ENCODE data around the gene LIPN. TPM values are rescaled to one million over a fixed set of nuclear protein-coding genes. Genes with fewer than 3 reads are reported as not detected.
A peak's percentile ranks its signal among the peaks of the same experiment; 100 is the strongest.

Gene LIPN, protein sequence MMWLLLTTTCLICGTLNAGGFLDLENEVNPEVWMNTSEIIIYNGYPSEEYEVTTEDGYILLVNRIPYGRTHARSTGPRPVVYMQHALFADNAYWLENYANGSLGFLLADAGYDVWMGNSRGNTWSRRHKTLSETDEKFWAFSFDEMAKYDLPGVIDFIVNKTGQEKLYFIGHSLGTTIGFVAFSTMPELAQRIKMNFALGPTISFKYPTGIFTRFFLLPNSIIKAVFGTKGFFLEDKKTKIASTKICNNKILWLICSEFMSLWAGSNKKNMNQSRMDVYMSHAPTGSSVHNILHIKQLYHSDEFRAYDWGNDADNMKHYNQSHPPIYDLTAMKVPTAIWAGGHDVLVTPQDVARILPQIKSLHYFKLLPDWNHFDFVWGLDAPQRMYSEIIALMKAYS
- total RNA-seq (0.44 TPM), polyA plus RNA-seq (under 1 TPM; 0.39 to 0.67 (median 0.50) TPM)

- Mint-ChIP-seq H3K4me3 (peak within 1 kb of the TSS in 3 of 4 donors; percentile 37 to 68 (median 49)), H3K36me3 (peaks cover 7% of the 10 kb centered on the region), H3K27me3 (peaks cover 11% of the 10 kb centered on the region), H3K4me1 (peaks cover 6 to 17% (median 7%) of the 10 kb centered on the region in 4 donors), H3K27ac (peak within 1 kb of the TSS; percentile 2 to 48 (median 42)), H3K9me3 (peaks cover 0 to 3% (median 0%) of the 10 kb centered on the region in 7 donors)
- H3K27me3 ChIP-seq (ENCODE audit: control insufficient read depth, insufficient read depth, low read length), result no peaks in the 10 kb centered on the region
- H3K4me1 ChIP-seq (ENCODE audit: control insufficient read depth, insufficient read depth, low read length, poor library complexity, severe bottlenecking), result no peaks in the 10 kb centered on the region
- H3K27ac ChIP-seq (ENCODE audit: insufficient read depth, low read length, poor library complexity, severe bottlenecking), result no peak within 1 kb of the TSS
- H3K4me3 ChIP-seq (ENCODE audit: low read depth, low read length), result peak within 1 kb of the TSS; percentile 21
- no peaks in the 10 kb centered on the region for H3K36me3 ChIP-seq (ENCODE audit: control insufficient read depth, insufficient read depth, low read length)
- ATAC-seq (ENCODE audit: low read depth in 2 of 2) (peak; percentile 70 to 79), DNase-seq (peak in 2 of 3 donors; percentile 6 to 80)
- no peaks in the 10 kb centered on the region for H3K9me3 ChIP-seq (ENCODE audit: control insufficient read depth in 2 of 2, low read length in 2 of 2)
These were observed at the start of gene LIPN for GRCh38 chr10:88759366-88760101. Gene LIPN (plus strand): TSS chr10:88760020. CDS start chr10:88761406, 1,386 bp downstream.

DNA sequence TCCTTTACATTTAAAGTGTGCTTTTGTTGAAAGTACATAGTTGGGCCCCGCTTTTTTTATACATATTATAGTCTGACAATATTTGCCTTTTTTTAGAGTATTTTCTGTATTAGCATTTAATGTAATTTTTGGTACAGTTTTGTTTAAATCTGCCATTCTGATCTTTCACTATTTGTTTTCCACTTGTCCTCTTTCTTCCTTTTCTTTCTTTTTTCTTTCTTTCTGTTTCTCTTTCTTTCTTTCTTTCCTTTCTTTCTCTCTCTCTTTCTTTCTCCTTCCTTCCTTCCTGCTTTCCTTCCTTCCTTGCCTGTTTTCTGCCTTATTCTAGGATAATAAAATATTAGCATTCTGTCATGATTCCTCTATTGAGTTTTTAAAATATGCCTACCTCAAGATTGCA, 44.3 kb upstream of the LIPN start:
- Histone ChIP-seq H3K27me3 (ENCODE audit: control insufficient read depth, insufficient read depth, low read length) (peaks cover 7% of the 10 kb centered on the region), H3K4me3 (ENCODE audit: low read depth, low read length) (no peak overlapping the region), H3K4me1 (ENCODE audit: control insufficient read depth, insufficient read depth, low read length, poor library complexity, severe bottlenecking) (no peaks in the 10 kb centered on the region), H3K36me3 (ENCODE audit: control insufficient read depth, insufficient read depth, low read length) (no peaks in the 10 kb centered on the region), H3K27ac (ENCODE audit: insufficient read depth, low read length, poor library complexity, severe bottlenecking) (no peak overlapping the region), H3K9me3 (ENCODE audit: control insufficient read depth in 2 of 2, low read length in 2 of 2) (no peaks in the 10 kb centered on the region)
- Mint-ChIP-seq H3K27ac (no peak overlapping the region), H3K4me1 (no peaks in the 10 kb centered on the region), H3K9me3 (peaks cover 0 to 2% (median 0%) of the 10 kb centered on the region in 7 donors), H3K4me3 (no peak overlapping the region), H3K36me3 (no peaks in the 10 kb centered on the region), H3K27me3 (peaks cover 37% of the 10 kb centered on the region)
- no peak for ATAC-seq (ENCODE audit: low read depth in 2 of 2)
- DNase-seq, result no peak

DNA sequence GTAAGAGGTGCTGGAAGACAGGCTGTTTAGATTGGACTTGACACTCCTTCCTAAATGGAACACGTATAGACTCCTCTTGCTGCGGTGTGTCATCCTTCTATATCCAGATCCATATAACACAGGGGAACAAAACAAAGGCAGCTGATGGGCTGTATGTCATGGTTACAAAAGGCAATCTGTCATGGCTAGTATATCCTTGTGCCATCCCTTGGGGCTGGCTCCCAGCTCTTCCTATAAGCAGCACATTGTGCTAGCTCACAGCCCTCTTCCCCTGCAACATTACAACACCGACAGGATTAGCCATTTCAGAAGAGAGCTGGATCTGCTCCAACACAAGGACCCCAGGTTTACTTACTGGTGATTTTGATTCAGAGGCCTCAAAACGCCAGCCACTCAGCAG, 38.4 kb upstream of the LIPN start:
- H3K4me1 ChIP-seq (ENCODE audit: control insufficient read depth, insufficient read depth, low read length, poor library complexity, severe bottlenecking), result no peaks in the 10 kb centered on the region
- no peak for DNase-seq
- Mint-ChIP-seq H3K9me3 (peaks cover 0 to 2% (median 0%) of the 10 kb centered on the region in 7 donors), H3K27ac (no peak overlapping the region), H3K4me3 (no peak overlapping the region), H3K36me3 (no peaks in the 10 kb centered on the region), H3K4me1 (peaks cover 0 to 2% (median 0%) of the 10 kb centered on the region in 4 donors), H3K27me3 (peaks cover 29% of the 10 kb centered on the region)
- H3K27ac ChIP-seq (ENCODE audit: insufficient read depth, low read length, poor library complexity, severe bottlenecking), result no peak overlapping the region
- H3K36me3 ChIP-seq (ENCODE audit: control insufficient read depth, insufficient read depth, low read length), result no peaks in the 10 kb centered on the region
- ATAC-seq (ENCODE audit: low read depth in 2 of 2), result no peak
- no peaks in the 10 kb centered on the region for H3K9me3 ChIP-seq (ENCODE audit: control insufficient read depth in 2 of 2, low read length in 2 of 2)
- H3K27me3 ChIP-seq (ENCODE audit: control insufficient read depth, insufficient read depth, low read length), result peaks cover 13% of the 10 kb centered on the region
- no peak overlapping the region for H3K4me3 ChIP-seq (ENCODE audit: low read depth, low read length)

GRCh38 chr10:88725798-88726197, 34.0 kb upstream of the LIPN start:
- H3K9me3 Mint-ChIP-seq, result peaks cover 0 to 2% (median 0%) of the 10 kb centered on the region in 7 donors
- peaks cover 0 to 2% (median 0%) of the 10 kb centered on the region in 4 donors for H3K4me1 Mint-ChIP-seq
- H3K9me3 ChIP-seq (ENCODE audit: control insufficient read depth in 2 of 2, low read length in 2 of 2), result no peaks in the 10 kb centered on the region
- H3K27ac Mint-ChIP-seq, result peak overlapping the region in 1 of 3 donors; percentile 29
- H3K4me3 Mint-ChIP-seq, result no peak overlapping the region
- no peaks in the 10 kb centered on the region for H3K36me3 ChIP-seq (ENCODE audit: control insufficient read depth, insufficient read depth, low read length)
- peaks cover 9% of the 10 kb centered on the region for H3K27me3 ChIP-seq (ENCODE audit: control insufficient read depth, insufficient read depth, low read length)
- no peaks in the 10 kb centered on the region for H3K4me1 ChIP-seq (ENCODE audit: control insufficient read depth, insufficient read depth, low read length, poor library complexity, severe bottlenecking)
- no peak overlapping the region for H3K27ac ChIP-seq (ENCODE audit: insufficient read depth, low read length, poor library complexity, severe bottlenecking)
- ATAC-seq (ENCODE audit: low read depth in 2 of 2) (no peak), DNase-seq (peak in 1 of 3 donors; percentile 15)
- H3K36me3 Mint-ChIP-seq, result no peaks in the 10 kb centered on the region
- peaks cover 18% of the 10 kb centered on the region for H3K27me3 Mint-ChIP-seq
- no peak overlapping the region for H3K4me3 ChIP-seq (ENCODE audit: low read depth, low read length)

GRCh38 chr10:88728107-88728763, 31.6 kb upstream of the LIPN start:
- Histone ChIP-seq H3K4me1 (ENCODE audit: control insufficient read depth, insufficient read depth, low read length, poor library complexity, severe bottlenecking) (no peaks in the 10 kb centered on the region), H3K36me3 (ENCODE audit: control insufficient read depth, insufficient read depth, low read length) (no peaks in the 10 kb centered on the region), H3K9me3 (ENCODE audit: control insufficient read depth in 2 of 2, low read length in 2 of 2) (no peaks in the 10 kb centered on the region), H3K4me3 (ENCODE audit: low read depth, low read length) (no peak overlapping the region), H3K27ac (ENCODE audit: insufficient read depth, low read length, poor library complexity, severe bottlenecking) (no peak overlapping the region), H3K27me3 (ENCODE audit: control insufficient read depth, insufficient read depth, low read length) (peaks cover 9% of the 10 kb centered on the region)
- Mint-ChIP-seq H3K27me3 (peaks cover 13% of the 10 kb centered on the region), H3K36me3 (no peaks in the 10 kb centered on the region), H3K9me3 (peaks cover 0 to 2% (median 0%) of the 10 kb centered on the region in 7 donors), H3K4me1 (peaks cover 0 to 4% (median 0%) of the 10 kb centered on the region in 4 donors), H3K4me3 (no peak overlapping the region), H3K27ac (no peak overlapping the region)
- no peak for ATAC-seq (ENCODE audit: low read depth in 2 of 2)
- DNase-seq, result peak in 1 of 3 donors; percentile 41

GRCh38 chr10:88730864-88731263, 29.0 kb upstream of the LIPN start:
- Mint-ChIP-seq H3K27me3 (peaks cover 20% of the 10 kb centered on the region), H3K4me3 (no peak overlapping the region)

DNA sequence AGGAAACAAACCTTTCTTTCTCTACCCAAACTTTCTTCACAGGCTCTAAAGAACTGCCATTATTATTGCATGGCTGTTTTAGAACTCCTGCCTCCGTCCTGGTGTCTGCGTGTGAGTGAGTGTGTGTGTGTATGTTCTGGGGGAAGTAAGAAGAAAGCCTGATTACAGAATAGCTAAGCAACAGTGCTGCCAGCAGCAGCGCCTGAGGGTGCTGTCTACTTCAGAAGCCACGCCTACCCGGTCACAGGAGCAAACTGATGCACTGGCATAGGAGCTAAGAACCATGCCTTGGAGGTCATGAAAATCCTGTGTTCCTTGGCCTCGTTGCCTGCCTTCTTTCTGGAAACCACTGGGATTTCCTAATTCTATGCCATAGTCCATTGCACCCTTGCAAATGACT, 28.5 kb upstream of the LIPN start:
- no peaks in the 10 kb centered on the region for H3K27me3 ChIP-seq (ENCODE audit: control insufficient read depth, insufficient read depth, low read length)
- no peaks in the 10 kb centered on the region for H3K4me1 ChIP-seq (ENCODE audit: control insufficient read depth, insufficient read depth, low read length, poor library complexity, severe bottlenecking)
- no peak overlapping the region for H3K4me3 ChIP-seq (ENCODE audit: low read depth, low read length)
- no peak overlapping the region for H3K27ac Mint-ChIP-seq
- H3K9me3 Mint-ChIP-seq, result peaks cover 0 to 2% (median 0%) of the 10 kb centered on the region in 7 donors
- H3K36me3 Mint-ChIP-seq, result no peaks in the 10 kb centered on the region
- no peak overlapping the region for H3K27ac ChIP-seq (ENCODE audit: insufficient read depth, low read length, poor library complexity, severe bottlenecking)
- H3K4me1 Mint-ChIP-seq, result peaks cover 0 to 5% (median under 1%) of the 10 kb centered on the region in 4 donors
- no peak overlapping the region for H3K4me3 Mint-ChIP-seq
- ATAC-seq (ENCODE audit: low read depth in 2 of 2), result no peak
- H3K27me3 Mint-ChIP-seq, result peaks cover 19% of the 10 kb centered on the region
- H3K36me3 ChIP-seq (ENCODE audit: control insufficient read depth, insufficient read depth, low read length), result no peaks in the 10 kb centered on the region
- H3K9me3 ChIP-seq (ENCODE audit: control insufficient read depth in 2 of 2, low read length in 2 of 2), result no peaks in the 10 kb centered on the region
- DNase-seq, result no peak

More at GRCh38 chr10:88730864-88731263, 29.0 kb upstream of the LIPN start:
- Mint-ChIP-seq H3K27ac (no peak overlapping the region), H3K4me1 (peaks cover 0 to 7% (median under 1%) of the 10 kb centered on the region in 4 donors), H3K9me3 (peaks cover 0 to 2% (median 0%) of the 10 kb centered on the region in 7 donors), H3K36me3 (no peaks in the 10 kb centered on the region)
- no peak overlapping the region for H3K4me3 ChIP-seq (ENCODE audit: low read depth, low read length)
- H3K36me3 ChIP-seq (ENCODE audit: control insufficient read depth, insufficient read depth, low read length), result no peaks in the 10 kb centered on the region
- peaks cover under 1% of the 10 kb centered on the region for H3K27me3 ChIP-seq (ENCODE audit: control insufficient read depth, insufficient read depth, low read length)
- DNase-seq, result no peak
- H3K4me1 ChIP-seq (ENCODE audit: control insufficient read depth, insufficient read depth, low read length, poor library complexity, severe bottlenecking), result no peaks in the 10 kb centered on the region
- H3K27ac ChIP-seq (ENCODE audit: insufficient read depth, low read length, poor library complexity, severe bottlenecking), result no peak overlapping the region
- no peaks in the 10 kb centered on the region for H3K9me3 ChIP-seq (ENCODE audit: control insufficient read depth in 2 of 2, low read length in 2 of 2)
- ATAC-seq (ENCODE audit: low read depth in 2 of 2), result no peak

Measured in CD4-positive, CD25-positive, alpha-beta regulatory T cell (primary cell).